Right forelimb (tissue), 1 donor: ENCODE data around the gene COL6A3.
A peak's percentile ranks its signal among the peaks of the same experiment; 100 is the strongest.

Source experiments
- DNase-seq: peaks from one replicate; pipeline ENCODE4 v3.0.0-alpha.2; 2018

The COL6A3 gene

GRCh38 chr2:237344942-237345341 lies 69.0 kb downstream of the COL6A3 start:
- no peak for DNase-seq

- DNase-seq = peak; percentile 30
Observed at GRCh38 chr2:237343993-237344392, 70.0 kb downstream of the COL6A3 start.

GRCh38 chr2:237341872-237342271 lies 72.1 kb downstream of the COL6A3 start:
- no peak for DNase-seq

GRCh38 chr2:237337586-237337985 lies 76.4 kb downstream of the COL6A3 start:
- DNase-seq = no peak

- DNase-seq = no peak
Observed at GRCh38 chr2:237336131-237336530, 77.8 kb downstream of the COL6A3 start.

- no peak for DNase-seq
Observed at GRCh38 chr2:237333748-237334147, 80.2 kb downstream of the COL6A3 start.

- DNase-seq = no peak
Observed at GRCh38 chr2:237330541-237330940, 83.4 kb downstream of the COL6A3 start.

GRCh38 chr2:237327175-237327950 lies 86.6 kb downstream of the COL6A3 start:
- no peak for DNase-seq

GRCh38 chr2:237326266-237327171 lies 87.4 kb downstream of the COL6A3 start:
- no peak for DNase-seq

- DNase-seq = no peak
Observed at GRCh38 chr2:237324837-237325236, 89.1 kb downstream of the COL6A3 start.

GRCh38 chr2:237324405-237324831 lies 89.5 kb downstream of the COL6A3 start:
- DNase-seq = no peak

- DNase-seq = no peak
Observed at GRCh38 chr2:237323656-237324055, 90.3 kb downstream of the COL6A3 start.

GRCh38 chr2:237322564-237322963 lies 91.4 kb downstream of the COL6A3 start:
- DNase-seq = no peak

GRCh38 chr2:237321746-237322145 lies 92.2 kb downstream of the COL6A3 start:
- peak; percentile 29 for DNase-seq

GRCh38 chr2:237320801-237321560 lies 93.0 kb downstream of the COL6A3 start:
- no peak for DNase-seq

GRCh38 chr2:237319887-237320286 lies 94.1 kb downstream of the COL6A3 start:
- no peak for DNase-seq

GRCh38 chr2:237319086-237319820 lies 94.7 kb downstream of the COL6A3 start:
- peak; percentile 33 for DNase-seq

GRCh38 chr2:237316339-237316738 lies 97.6 kb downstream of the COL6A3 start:
- no peak for DNase-seq

GRCh38 chr2:237315829-237316225 lies 98.1 kb downstream of the COL6A3 start:
- DNase-seq = no peak

GRCh38 chr2:237315170-237315828 lies 98.7 kb downstream of the COL6A3 start:
- peak; percentile 89 for DNase-seq

- no peak for DNase-seq
Observed at GRCh38 chr2:237314681-237315080, 99.3 kb downstream of the COL6A3 start.

GRCh38 chr2:237314198-237314597 lies 99.8 kb downstream of the COL6A3 start:
- no peak for DNase-seq
